PC-3 (cell line): Measurements from ENCODE around the gene GRK3. TPM values are rescaled to one million over a fixed set of nuclear protein-coding genes. Genes with fewer than 3 reads are reported as not detected.
"Not testable (repeated sequence)": the region's sequence is repeated elsewhere in the genome, so short reads cannot be mapped to it uniquely, and the experiment has no call there.

Source experiments
- ATAC-seq: fragments of 200-7000 bp; cut with Tn5 transposase; 2 replicates; pipeline ENCODE4 v1.9.1; 2020; ENCODE audit warnings: mild to moderate bottlenecking, moderate library complexity
- BruUV-seq: library from RNA; stranded (reverse); fragments of 400-500 nt; replicated peaks from 2 replicates; lab custom pipeline; 2021; lab: Mats Ljungman, UMichigan
- CTCF ChIA-PET: fragments of 300-600 bp; sonication (Branson Sonifier 250); formaldehyde crosslinking; loops from one replicate; lab custom pipeline; 2022; ENCODE audit warnings: antibody characterized with exemption; lab: Charles Lee
- POLR2A ChIA-PET: fragments of 300-600 bp; sonication (Branson Sonifier 250); formaldehyde crosslinking; loops from one replicate; lab custom pipeline; 2022; ENCODE audit warnings: antibody characterized with exemption; ENCODE audit not compliant: unreplicated experiment; lab: Charles Lee
- DNase-seq: peaks from one replicate; pipeline ENCODE4 v3.0.0-alpha.2; 2015
- H2AFZ ChIP-seq: fragments of 300-600 bp; sonication (generic); 2 replicates; pipeline ENCODE4 v1.6.0; 2016; ENCODE audit warnings: antibody characterized with exemption, low read length
- H3F3A ChIP-seq: fragments of 300-600 bp; sonication (generic); one replicate; pipeline ENCODE4 v1.6.0; 2017; ENCODE audit warnings: antibody characterized with exemption, low read length, control low read depth, mild to moderate bottlenecking; ENCODE audit not compliant: unreplicated experiment
- H3K27ac ChIP-seq: fragments of 300-600 bp; sonication (generic); 2 replicates; pipeline ENCODE4 v1.5.1; 2016; ENCODE audit warnings: mild to moderate bottlenecking, low read length
- H3K27me3 ChIP-seq: fragments of 300-600 bp; sonication (generic); 2 replicates; pipeline ENCODE4 v1.6.1; 2016; ENCODE audit warnings: low read length, mixed read lengths
- H3K36me3 ChIP-seq: fragments of 300-600 bp; sonication (generic); 2 replicates; pipeline ENCODE4 v1.6.1; 2016; ENCODE audit warnings: low read depth, mixed run types, low read length, mixed read lengths
- H3K4me1 ChIP-seq: fragments of 300-600 bp; sonication (generic); 2 replicates; pipeline ENCODE4 v1.5.1; 2016; ENCODE audit warnings: low read length; ENCODE audit not compliant: insufficient read depth
- H3K4me2 ChIP-seq: fragments of 300-600 bp; sonication (generic); 2 replicates; pipeline ENCODE4 v1.6.0; 2016; ENCODE audit warnings: low read length
- H3K4me3 ChIP-seq: fragments of 300-600 bp; sonication (generic); 2 replicates; pipeline ENCODE4 v1.5.1; 2016; ENCODE audit warnings: mild to moderate bottlenecking, low read length, mixed read lengths
- H3K79me2 ChIP-seq: fragments of 300-600 bp; sonication (generic); 2 replicates; pipeline ENCODE4 v1.6.1; 2017; ENCODE audit warnings: low read length, mixed read lengths
- H3K9ac ChIP-seq: fragments of 300-600 bp; sonication (generic); 2 replicates; pipeline ENCODE4 v1.6.0; 2016; ENCODE audit warnings: mild to moderate bottlenecking, low read length
- H3K9me2 ChIP-seq: fragments of 300-600 bp; sonication (generic); replicated peaks from 2 replicates; pipeline ENCODE4 v1.6.1; 2016; ENCODE audit warnings: mixed run types, low read length, mixed read lengths
- H3K9me3 ChIP-seq: fragments of 300-600 bp; sonication (generic); 2 replicates; pipeline ENCODE4 v1.6.1; 2016; ENCODE audit warnings: low read length, mixed read lengths
- H4K20me1 ChIP-seq: fragments of 300-600 bp; sonication (generic); 2 replicates; pipeline ENCODE4 v1.6.1; 2016; ENCODE audit warnings: low read length, mixed read lengths
- CTCF ChIP-seq: fragments of 300-600 bp; sonication (generic); conservative IDR thresholded peaks from 2 replicates; pipeline ENCODE4 v1.5.1; 2017; ENCODE audit warnings: antibody characterized with exemption, low read depth, mild to moderate bottlenecking, low read length
- EZH2 ChIP-seq: fragments of 300-600 bp; sonication (generic); IDR thresholded peaks from one replicate; pipeline ENCODE4 v1.6.1; 2017; ENCODE audit warnings: antibody characterized with exemption, mild to moderate bottlenecking, low read length; ENCODE audit not compliant: unreplicated experiment
- EZH2phosphoT487 ChIP-seq: fragments of 300-600 bp; sonication (generic); IDR thresholded peaks from 2 replicates; pipeline ENCODE4 v1.6.1; 2018; ENCODE audit warnings: mild to moderate bottlenecking, antibody characterized with exemption, low read length, borderline replicate concordance
- intact Hi-C: fragments of 100-400 bp; cut with micrococcal nuclease; formaldehyde crosslinking; loops from 2 replicates; pipeline ENCODE4 v1.9.0; 2023
- total RNA-seq: library from RNA; depleted of rRNA; stranded (reverse); fragments of >200 nt; gene quantifications from 2 replicates; pipeline ENCODE4 v1.2.3, GENCODE V29; 2014

GRK3 gene
- total RNA-seq, 1 experiment from 2014 or later = under 0.01 TPM

- Histone ChIP-seq H3K4me3 (no peak overlapping the region), H3K4me1 (no peaks in the 10 kb centered on the region), H3F3A (no peaks in the 10 kb centered on the region), H2AFZ (no peak overlapping the region), H3K4me2 (no peak overlapping the region), H3K27me3 (peaks cover 27% of the 10 kb centered on the region), H3K36me3 (no peaks in the 10 kb centered on the region), H3K9me2 (no peaks in the 10 kb centered on the region), H4K20me1 (no peaks in the 10 kb centered on the region), H3K79me2 (no peaks in the 10 kb centered on the region), H3K27ac (no peak overlapping the region), H3K9ac (no peak overlapping the region), H3K9me3 (no peaks in the 10 kb centered on the region)
- ATAC-seq = no peak
- no peak for TF ChIP-seq CTCF
- no peak for TF ChIP-seq EZH2
- no peak for TF ChIP-seq EZH2phosphoT487
- POLR2A ChIA-PET = no interaction called here
- no TSS peak for BruUV-seq
- CTCF ChIA-PET = no interaction called here
- intact Hi-C loops = no loop called here
- no peak for DNase-seq
Observed at GRCh38 chr22:25623310-25623734, 58.8 kb downstream of the GRK3 start.

GRCh38 chr22:25623851-25624250 lies 59.4 kb downstream of the GRK3 start:
- Histone ChIP-seq H3K4me3 (no peak overlapping the region), H2AFZ (no peak overlapping the region), H3K27ac (no peak overlapping the region), H3K4me2 (no peak overlapping the region), H3F3A (no peaks in the 10 kb centered on the region), H3K9me2 (no peaks in the 10 kb centered on the region), H3K9me3 (no peaks in the 10 kb centered on the region), H3K27me3 (peaks cover 31% of the 10 kb centered on the region), H4K20me1 (no peaks in the 10 kb centered on the region), H3K4me1 (no peaks in the 10 kb centered on the region), H3K9ac (no peak overlapping the region), H3K36me3 (no peaks in the 10 kb centered on the region), H3K79me2 (no peaks in the 10 kb centered on the region)
- no TSS peak for BruUV-seq
- no peak for ATAC-seq
- CTCF ChIA-PET = no interaction called here
- no peak for TF ChIP-seq EZH2
- no peak for TF ChIP-seq CTCF
- TF ChIP-seq EZH2phosphoT487 = no peak
- intact Hi-C loops = no loop called here
- no peak for DNase-seq
- POLR2A ChIA-PET = no interaction called here

GRCh38 chr22:25624476-25624875 lies 60.0 kb downstream of the GRK3 start:
- POLR2A ChIA-PET = no interaction called here
- no TSS peak for BruUV-seq
- H3F3A ChIP-seq = no peaks in the 10 kb centered on the region
- H3K9ac ChIP-seq = no peak overlapping the region
- CTCF ChIA-PET = no interaction called here
- H3K27me3 ChIP-seq = peaks cover 36% of the 10 kb centered on the region
- no peak overlapping the region for H3K4me3 ChIP-seq
- H3K27ac ChIP-seq = no peak overlapping the region
- no peak for ATAC-seq
- H3K36me3 ChIP-seq = no peaks in the 10 kb centered on the region
- H3K9me2 ChIP-seq = no peaks in the 10 kb centered on the region
- intact Hi-C loops = no loop called here
- no peak for DNase-seq
- no peak overlapping the region for H2AFZ ChIP-seq
- TF ChIP-seq EZH2 (no peak), EZH2phosphoT487 (no peak), CTCF (no peak)
- H3K4me1 ChIP-seq = no peaks in the 10 kb centered on the region
- no peaks in the 10 kb centered on the region for H4K20me1 ChIP-seq
- H3K79me2 ChIP-seq = no peaks in the 10 kb centered on the region
- H3K4me2 ChIP-seq = no peak overlapping the region
- H3K9me3 ChIP-seq = no peaks in the 10 kb centered on the region

GRCh38 chr22:25625747-25626623 lies 61.5 kb downstream of the GRK3 start:
- POLR2A ChIA-PET, H3K27ac ChIP-seq, H3F3A ChIP-seq, CTCF ChIA-PET, H3K9me2 ChIP-seq, H3K4me1 ChIP-seq, H3K4me3 ChIP-seq, H3K79me2 ChIP-seq, H3K9me3 ChIP-seq, H2AFZ ChIP-seq, H3K9ac ChIP-seq, H4K20me1 ChIP-seq, BruUV-seq, H3K4me2 ChIP-seq, DNase-seq, intact Hi-C loops, H3K36me3 ChIP-seq, ATAC-seq: not testable (repeated sequence)
- peaks cover 38% of the 10 kb centered on the region for H3K27me3 ChIP-seq
